Measurements from ENCODE around the gene LHX6. TPM values are rescaled to one million over a fixed set of nuclear protein-coding genes. Genes with fewer than 3 reads are reported as not detected.

Gene LHX6
- total and polyA plus RNA-seq, 9 of the 15 experiments (the other 6 are each of a cell fraction or from before 2014, with no cell fraction given): 2.8 to 16.3 (median 7.9) TPM

DNA sequence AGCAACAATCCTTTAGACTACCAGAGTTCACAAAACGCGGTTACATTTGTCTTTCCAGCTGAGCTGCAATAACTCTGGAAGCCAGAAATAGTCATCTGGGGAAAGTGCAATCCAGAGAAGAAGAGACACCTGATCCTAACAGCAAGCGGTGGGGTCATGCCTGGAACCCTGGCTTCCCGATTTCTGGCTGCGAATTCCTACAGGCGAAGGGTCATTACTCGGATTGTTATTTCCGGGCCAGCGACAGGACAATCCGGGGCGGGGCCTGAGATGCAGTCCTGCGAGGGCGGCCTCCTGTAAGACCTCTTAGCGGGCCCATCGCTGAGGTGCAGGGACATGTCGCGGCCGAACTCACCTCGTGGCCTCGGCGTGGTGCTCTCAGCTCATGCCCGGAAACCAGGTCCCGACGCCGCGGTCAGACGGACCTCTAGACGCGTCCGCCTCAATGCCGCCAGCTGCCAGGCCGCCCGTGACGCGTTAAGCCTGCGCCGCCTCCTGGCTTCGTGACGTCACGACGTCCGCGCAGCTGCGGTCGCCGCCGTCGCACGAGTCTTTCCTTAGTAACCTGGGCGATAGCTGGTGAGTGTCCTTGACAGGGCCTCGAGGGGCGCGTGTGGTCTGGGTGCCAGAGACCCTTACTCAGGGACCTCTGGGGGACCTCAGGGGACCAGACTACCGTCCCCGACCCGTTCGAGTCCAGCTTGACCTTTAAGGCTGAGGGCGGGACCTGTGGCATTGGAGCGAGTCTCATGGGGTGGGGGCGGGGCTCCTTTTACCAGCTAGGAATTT is 35.8 kb upstream of the LHX6 start, which contains the start of the genes MRRF and RBM18 (continued):
- TF ChIP-seq STAT5A (IDR thresholded peaks at IDR 0.05; ENCODE audit: borderline replicate concordance, low read length): no peak; the same call in 1 of the 2 replicates
- TF ChIP-seq CREB5 (CRISPR knock-in tag; IDR thresholded peaks at IDR 0.05): no peak
- TF ChIP-seq, protein P1, sequence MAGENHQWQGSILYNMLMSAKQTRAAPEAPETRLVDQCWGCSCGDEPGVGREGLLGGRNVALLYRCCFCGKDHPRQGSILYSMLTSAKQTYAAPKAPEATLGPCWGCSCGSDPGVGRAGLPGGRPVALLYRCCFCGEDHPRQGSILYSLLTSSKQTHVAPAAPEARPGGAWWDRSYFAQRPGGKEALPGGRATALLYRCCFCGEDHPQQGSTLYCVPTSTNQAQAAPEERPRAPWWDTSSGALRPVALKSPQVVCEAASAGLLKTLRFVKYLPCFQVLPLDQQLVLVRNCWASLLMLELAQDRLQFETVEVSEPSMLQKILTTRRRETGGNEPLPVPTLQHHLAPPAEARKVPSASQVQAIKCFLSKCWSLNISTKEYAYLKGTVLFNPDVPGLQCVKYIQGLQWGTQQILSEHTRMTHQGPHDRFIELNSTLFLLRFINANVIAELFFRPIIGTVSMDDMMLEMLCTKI (IDR thresholded peaks at IDR 0.05; ENCODE audit: partially characterized antibody): no peak
- TF ChIP-seq HDAC6 (IDR thresholded peaks at IDR 0.05; ENCODE audit: low read depth, low read length): no peak
- TF ChIP-seq MCM3 (IDR thresholded peaks at IDR 0.05): no peak
- TF ChIP-seq E2F5 (CRISPR knock-in tag; IDR thresholded peaks at IDR 0.05): peak; percentile 91
- peak; percentile 70; the same call in 1 of the 2 replicates for TF ChIP-seq ETV5 (CRISPR knock-in tag; IDR thresholded peaks at IDR 0.05; ENCODE audit: low read depth)
- no peak for TF ChIP-seq ZFP36 (IDR thresholded peaks at IDR 0.05; ENCODE audit: low read depth, low read length, partially characterized antibody)
- no peak for TF ChIP-seq MBD1 (CRISPR knock-in tag; IDR thresholded peaks at IDR 0.05)
- TF ChIP-seq TCF3 (CRISPR knock-in tag; IDR thresholded peaks at IDR 0.05): no peak; the same call in 1 of the 2 replicates
- TF ChIP-seq, protein P2, sequence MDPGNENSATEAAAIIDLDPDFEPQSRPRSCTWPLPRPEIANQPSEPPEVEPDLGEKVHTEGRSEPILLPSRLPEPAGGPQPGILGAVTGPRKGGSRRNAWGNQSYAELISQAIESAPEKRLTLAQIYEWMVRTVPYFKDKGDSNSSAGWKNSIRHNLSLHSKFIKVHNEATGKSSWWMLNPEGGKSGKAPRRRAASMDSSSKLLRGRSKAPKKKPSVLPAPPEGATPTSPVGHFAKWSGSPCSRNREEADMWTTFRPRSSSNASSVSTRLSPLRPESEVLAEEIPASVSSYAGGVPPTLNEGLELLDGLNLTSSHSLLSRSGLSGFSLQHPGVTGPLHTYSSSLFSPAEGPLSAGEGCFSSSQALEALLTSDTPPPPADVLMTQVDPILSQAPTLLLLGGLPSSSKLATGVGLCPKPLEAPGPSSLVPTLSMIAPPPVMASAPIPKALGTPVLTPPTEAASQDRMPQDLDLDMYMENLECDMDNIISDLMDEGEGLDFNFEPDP (CRISPR knock-in tag; IDR thresholded peaks at IDR 0.05): no peak
- no peak for TF ChIP-seq PRMT5 (CRISPR knock-in tag; IDR thresholded peaks at IDR 0.05)
- no peak for TF ChIP-seq PHTF2 (CRISPR knock-in tag; IDR thresholded peaks at IDR 0.05)
- TF ChIP-seq POLR2AphosphoS2 (IDR thresholded peaks at IDR 0.05; ENCODE audit: low read length): no peak
- peak; percentile 66 for TF ChIP-seq KDM5B (IDR thresholded peaks at IDR 0.05; ENCODE audit: insufficient replicate concordance, low read depth, low read length)
- TF ChIP-seq SRSF9 (IDR thresholded peaks at IDR 0.05; ENCODE audit: borderline replicate concordance, low read depth, low read length): no peak
- no peak for TF ChIP-seq NFXL1 (CRISPR knock-in tag; IDR thresholded peaks at IDR 0.05)
- TF ChIP-seq NEUROD1 (IDR thresholded peaks at IDR 0.05; ENCODE audit: borderline replicate concordance, low read depth, low read length, partially characterized antibody): peak; percentile 9
- peak; percentile 67; the same call in 1 of the 2 replicates for TF ChIP-seq ZNF224 (CRISPR knock-in tag; IDR thresholded peaks at IDR 0.05)
- TF ChIP-seq GTF2B (IDR thresholded peaks at IDR 0.05; ENCODE audit: extremely low read depth, insufficient read length): no peak
- no peak for TF ChIP-seq STAT5B (CRISPR knock-in tag; IDR thresholded peaks at IDR 0.05)

Data from K562 (cell line).